GM19043 (cell line): ENCODE measurements around the gene DIPK1A.
"Not testable (repeated sequence)": the region's sequence is repeated elsewhere in the genome, so short reads cannot be mapped to it uniquely, and the experiment has no call there.

Experiments used
- ATAC-seq: cut with Tn5 transposase; IDR thresholded peaks from one replicate; pipeline ENCODE4 v1.9.1; 2021; ENCODE audit warnings: low read depth; ENCODE audit not compliant: unreplicated experiment

DIPK1A gene

DNA sequence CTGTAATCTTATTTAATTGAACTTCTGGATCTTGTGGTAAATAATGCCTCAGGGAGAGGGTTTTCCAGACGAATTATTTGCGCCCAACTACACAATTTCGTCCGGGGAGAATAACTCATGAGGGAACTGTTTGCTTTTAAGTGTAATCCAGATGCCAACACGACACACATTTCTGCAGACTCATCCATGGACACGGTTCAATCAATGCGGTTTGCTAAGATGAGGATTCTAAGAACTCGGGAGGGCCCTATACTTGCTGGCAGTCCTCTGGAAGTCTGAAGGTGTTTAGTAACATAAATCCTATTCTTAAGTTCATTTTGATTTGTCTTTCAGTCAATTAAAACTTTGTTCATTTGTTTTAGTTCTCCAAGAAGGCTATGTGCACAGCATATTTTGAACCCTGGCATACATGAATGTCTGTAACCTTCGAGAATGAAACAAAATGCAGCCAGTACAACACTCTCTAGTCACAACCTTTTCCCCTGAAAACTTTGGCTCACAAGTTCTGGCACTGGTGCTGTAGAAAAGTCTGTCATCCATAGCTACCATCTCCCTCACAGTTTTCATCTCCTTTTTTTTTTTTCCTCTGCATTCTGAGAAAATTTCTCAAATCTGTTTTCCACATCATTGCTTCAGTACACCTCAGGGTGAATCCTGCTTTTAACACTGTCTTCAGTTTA lies 38.8 kb downstream of the DIPK1A start:
- no peak for ATAC-seq

DNA sequence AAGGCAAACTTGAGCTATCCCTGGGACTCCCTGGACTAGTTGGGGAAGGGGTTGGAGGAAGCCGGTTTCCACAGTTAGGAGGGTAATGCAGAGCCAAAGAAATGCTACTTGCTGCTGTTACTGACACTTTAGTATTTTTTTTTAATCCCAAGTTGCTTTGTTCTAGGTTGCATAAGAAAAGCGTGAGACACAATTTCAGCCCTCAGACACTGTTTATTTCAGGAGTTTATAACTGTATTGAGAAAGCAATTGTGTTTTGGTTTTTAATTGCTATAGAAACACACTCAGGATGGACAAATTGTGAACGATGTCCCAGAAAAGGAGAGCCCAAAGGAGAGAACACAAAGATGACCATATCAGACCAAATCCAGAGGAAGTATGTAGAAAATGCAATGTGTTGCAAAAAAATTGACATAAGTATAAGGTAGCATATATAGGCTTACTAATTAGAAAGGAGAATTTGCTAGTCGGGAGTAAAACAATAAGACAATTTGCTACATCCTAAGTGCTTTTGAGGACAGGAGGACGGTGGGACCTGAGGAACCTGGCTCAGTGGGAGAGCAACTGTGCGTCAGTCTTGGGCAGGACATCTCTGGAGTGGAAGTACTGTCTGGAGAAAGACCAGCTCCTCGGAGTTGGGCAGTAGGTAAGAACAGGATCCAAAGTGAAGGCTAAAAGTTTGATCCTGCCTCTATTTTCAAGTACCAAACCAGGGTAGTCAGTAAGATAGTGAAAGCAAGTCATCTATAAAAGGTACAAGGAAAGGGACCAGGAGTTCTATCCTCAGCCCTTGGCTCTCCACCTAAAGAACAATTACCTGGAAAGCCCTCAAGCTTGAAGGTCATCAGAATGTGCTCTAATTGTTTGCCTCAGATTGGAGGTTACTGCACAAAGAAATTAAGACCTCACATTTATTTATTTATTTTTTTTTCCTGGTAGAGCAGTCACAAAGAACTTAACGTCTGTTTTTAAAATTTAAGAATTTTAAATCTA lies 39.9 kb downstream of the DIPK1A start:
- no peak for ATAC-seq

DNA sequence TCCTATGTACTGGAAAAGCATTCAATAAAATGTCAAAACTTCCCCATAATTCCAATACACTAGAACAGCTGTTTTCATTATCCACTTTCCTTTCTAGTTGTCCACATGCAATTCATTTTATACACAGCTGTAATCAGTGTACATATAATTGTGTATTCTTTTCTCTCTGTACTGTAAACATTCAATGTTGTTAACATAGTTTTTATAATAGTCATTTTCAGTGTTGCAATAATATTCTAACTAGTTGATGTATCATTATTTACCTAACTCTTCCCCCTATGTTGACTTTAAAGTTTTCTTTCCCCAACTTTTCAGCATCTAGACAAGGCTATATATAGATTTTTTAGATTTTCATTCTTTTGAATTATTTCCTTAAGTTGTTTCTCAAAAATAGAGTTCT lies 44.4 kb downstream of the DIPK1A start:
- ATAC-seq, result no peak

DNA sequence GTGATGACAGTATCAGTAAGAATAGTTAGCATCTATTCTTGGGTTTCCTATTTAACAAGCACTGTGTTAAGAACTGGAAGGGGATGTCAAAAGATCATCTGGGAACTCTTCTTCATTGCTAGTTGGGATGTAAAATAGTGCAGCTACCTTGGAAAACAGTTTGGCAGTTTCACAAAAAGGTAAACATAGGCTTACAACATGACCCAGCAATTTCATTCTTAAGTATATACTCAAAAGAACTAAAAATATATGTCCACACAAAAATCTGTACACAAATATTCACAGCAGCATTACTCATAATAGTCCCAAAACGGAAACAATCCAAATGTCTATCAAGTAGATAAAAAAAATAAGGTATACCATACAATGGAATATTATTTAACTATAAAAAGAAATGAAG lies 45.7 kb downstream of the DIPK1A start:
- ATAC-seq, result no peak

DNA sequence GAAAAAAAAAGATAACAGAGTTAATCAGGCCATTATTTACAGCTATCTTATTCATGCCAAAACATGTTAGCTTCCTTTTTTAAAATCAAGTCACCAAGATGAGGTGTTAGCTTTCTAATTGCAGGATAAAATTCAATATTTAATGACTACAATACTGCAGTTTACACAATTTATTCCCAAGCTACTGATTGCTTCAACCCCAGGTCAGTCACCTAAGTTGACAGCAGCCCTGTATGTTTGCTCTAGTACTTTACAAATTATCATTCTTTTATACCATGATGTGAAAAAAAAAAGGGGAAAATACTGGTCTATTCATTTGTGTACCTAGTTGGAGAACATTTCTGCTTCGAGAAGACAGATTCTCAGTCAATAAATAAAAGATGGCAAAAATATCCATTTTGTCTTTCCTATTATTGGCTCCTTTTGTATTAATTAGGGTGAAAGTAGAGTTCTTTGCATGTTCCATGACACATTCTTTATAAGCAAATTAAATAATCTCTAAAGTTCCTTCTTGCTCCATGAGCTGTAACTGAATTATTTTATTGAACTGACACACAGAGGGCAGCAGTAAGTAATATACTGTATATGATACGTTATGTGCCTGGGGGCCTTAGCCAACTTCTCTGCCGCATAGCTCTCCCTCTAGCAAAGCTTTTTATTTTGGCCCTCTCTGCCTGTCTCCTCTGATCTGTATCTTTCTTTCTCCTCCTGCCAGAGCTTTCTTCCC lies 48.0 kb downstream of the DIPK1A start:
- ATAC-seq, result no peak

DNA sequence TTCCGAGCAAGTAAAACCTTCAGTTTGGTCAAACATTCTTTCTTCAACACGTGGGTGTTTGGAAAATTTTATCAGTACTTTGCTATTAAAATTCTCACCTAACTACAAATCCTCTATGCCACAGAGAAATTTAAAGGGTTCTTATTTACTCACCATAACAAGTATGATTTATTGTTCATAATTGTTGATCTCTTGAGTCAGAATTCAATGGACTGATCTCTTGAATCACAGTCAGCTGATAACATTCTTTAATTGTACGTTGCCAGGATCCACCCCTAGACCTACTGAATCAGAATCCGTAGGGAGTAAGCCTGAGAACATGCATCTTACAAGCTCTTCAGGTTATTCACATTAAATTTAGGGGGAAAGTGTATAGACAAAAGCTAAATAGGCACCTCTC lies 51.2 kb downstream of the DIPK1A start:
- no peak for ATAC-seq

DNA sequence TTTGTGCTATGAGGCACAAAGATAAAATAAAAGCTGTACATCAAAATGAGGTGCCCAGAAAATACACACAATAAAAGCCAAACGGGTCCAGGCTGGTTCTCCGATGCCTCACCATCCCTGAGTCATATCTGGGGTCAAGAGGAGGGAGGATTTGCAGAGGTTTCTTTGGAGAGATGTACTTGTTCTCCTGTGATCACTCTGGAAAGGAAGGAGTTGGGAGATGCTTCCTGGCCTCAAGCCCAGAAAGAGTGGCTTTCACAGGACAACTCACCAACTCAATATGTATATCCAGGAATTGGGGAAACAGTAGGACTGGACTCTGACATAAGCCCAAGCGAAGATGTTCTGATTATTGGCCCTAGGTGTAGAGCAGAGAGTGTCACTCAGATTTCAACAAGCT lies 51.9 kb downstream of the DIPK1A start:
- ATAC-seq, result no peak

DNA sequence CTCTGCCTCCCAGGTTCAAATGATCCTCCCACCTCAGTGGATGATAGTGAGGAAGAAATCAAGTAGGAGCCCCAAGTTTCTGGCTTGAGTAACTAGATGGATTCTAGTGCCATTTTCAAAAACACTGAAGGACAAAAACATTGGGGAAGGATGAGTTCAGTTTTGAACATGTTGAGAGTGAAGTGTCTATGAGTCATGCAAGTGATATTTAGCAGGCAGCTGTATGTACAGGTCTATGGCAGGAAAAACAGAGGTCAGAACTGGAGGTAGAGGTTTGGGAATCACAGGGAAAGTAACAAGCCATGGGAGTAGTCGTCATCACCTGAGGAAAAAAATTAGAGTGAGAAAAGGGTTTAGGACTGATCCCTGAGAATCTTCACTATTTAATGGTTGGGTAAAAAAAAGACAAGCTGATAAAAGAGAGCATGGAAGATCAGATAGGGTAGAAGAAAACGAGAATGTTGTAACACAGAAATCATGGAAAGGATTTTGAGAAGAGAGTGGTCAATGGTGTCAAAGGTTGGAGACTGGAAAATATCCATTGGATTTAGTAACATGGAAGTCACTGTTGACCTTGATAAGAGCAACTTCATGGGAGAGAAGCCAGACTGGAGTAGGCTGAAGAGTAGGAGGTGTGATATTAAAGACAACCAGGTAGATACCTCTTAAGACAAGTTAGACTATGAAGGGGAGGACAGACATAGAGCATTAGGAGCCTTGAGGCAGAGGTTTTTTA lies 53.1 kb downstream of the DIPK1A start:
- ATAC-seq, result no peak

DNA sequence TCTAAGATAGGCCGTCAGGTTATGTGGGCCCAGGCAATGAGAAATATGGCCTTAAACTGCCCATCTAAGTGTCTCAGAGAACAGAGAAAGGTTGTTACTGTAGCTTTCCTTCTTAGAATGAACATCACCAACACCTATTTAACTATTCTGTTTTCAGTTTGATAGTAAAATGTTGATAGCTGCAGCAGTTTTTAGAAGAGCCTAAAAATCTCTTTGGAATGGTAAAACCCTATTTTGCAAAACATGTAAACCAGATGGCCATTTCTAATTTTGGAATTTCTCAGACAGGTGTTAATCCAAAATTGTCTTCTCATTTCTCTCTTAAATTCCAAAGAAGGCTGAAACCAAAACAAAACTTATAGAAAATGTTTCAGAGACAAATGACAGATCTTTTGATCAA lies 57.5 kb downstream of the DIPK1A start:
- ATAC-seq, result no peak

DNA sequence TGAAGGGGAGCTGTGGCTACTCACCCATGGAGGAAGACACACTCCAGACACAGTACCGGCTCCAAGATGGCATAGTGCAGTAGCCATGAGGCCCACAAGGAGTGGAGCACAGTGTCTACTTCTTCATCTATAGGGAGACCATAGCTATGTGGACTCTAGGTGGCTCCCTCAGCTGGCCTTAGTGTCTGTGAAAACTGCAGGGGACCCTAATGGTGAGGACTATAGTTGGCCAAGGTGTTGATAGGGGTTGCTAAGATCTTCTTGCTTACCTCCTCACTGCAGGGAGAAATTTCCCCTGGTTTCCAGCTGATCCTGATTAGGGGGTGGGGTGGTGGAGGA lies 58.9 kb downstream of the DIPK1A start:
- no peak for ATAC-seq

DNA sequence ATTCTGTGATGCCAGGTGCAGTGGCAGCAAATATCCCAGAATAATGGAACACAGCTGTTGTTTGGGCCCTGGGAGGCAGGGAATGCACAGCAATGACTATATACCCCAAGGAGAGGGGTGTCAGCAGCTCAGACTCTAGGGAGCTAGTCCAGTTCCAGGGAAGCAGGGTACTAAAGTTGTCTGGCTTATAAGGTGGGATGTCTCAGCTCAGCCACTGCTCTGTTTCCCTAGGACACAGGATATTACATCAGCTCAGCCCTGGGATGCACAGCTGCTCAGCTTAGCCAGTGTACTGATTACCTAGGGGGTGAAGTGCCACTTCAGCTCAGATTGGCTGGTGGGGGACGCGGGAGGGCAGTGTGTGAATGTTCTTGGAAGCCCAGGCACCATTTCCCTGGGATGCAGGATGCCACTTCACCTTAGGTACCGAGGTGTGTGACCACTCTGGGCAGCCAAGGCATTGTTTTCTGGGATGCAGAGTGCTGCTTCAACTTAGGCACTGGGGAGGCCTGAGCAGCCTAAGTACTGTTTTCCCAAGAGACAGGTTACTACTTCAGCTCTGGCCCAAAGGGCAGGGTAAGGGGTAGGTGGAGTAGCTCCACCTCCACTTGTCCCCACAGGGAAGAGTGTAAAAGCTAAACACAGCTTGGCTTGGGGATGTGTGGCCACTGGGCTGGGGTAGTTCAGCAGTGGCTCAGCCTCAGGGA lies 59.4 kb downstream of the DIPK1A start:
- no peak for ATAC-seq

DNA sequence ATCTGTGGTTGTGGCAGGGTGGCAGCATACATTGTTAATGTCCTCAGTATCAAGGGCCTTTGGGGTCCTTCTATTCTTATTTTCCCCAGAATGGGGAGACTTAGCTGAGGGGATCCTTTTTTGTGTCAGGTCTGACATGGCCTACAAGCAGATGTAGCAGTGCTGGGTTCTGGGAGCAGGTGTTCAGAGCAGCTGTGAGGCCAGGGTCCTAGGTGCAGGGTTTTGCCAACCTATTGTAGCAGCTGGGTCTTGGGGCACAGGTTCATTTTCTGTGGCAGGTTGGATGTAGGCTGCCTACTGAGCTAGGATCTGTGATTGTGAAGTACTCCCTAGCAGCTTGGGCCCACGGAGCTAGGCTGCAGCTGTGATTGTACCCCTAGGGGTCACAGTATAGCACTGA lies 60.1 kb downstream of the DIPK1A start:
- no peak for ATAC-seq

DNA sequence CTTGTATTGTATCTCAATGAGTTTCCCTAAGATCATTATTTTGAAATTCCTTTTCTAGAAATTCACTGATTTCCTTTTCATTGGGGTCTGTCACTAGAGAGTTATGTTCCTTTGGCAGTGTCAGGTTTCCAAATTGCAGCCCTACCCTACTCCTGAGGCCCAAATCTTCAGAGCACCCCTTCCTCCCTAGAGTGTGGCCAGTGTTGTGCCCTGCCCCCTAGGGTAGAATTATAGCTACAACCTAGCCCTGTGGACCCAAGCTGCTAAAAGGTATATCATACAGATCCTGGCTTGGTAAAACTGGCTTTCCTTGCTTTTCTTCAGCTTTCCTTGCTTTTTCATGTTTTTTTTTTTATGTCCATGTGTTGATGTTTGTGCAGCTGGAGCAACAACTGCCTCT lies 60.7 kb downstream of the DIPK1A start:
- no peak for ATAC-seq

DNA sequence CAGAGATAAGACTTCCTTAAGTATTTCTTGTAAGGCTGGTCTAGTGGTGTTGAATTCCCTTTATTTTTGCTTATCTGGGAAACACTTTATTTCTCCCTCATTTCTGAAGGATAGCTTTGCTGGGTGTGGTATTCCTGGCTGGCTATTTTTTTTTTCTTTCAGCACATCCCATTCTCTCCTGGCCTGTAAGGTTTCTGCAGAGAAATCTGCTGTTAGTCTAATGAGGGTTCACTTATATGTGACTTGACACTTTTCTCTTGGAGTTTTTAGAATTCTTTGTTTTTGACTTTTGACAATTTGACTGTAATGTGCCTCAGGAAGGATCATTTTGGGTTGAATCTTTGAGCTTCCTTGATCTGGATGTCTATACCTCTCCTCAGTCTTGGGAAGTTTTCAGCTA lies 61.5 kb downstream of the DIPK1A start:
- ATAC-seq, result no peak

DNA sequence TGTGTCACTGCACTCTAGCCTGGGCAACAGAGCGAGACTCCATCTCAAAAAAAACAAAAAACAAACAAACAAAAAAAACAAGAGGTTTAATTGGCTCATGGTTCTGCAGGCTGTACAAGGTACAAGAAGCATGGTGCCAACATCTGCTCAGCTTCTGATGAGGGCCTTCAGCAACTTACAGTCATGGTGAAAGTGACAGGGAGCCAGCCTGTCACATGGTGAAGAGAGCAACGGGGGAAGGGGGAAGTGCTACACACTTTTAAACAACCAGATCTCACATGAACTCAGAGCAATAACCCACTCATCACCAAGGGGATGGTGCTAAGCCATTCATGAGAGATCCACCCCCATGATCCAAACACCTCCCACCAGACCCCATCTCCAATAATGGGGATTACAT lies 63.2 kb downstream of the DIPK1A start:
- ATAC-seq, result not testable (repeated sequence)

DNA sequence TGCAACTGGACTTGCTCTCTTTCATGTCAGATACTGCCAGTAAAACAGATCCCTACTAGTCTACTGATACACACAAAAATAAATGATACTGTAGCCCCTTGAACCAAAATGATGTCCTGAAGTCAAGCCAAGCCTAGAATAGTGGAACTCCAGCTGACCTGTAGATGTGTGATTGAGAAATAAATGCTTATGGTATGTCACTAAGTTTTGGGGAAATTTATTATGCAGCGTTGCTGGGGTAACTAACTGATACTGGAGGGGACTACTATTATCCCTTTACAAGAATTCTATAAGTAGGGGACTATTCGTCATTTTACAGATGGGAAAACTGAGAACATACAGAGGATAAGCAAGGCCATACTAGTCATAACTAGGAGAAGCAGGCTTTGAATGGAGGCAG lies 73.8 kb downstream of the DIPK1A start:
- ATAC-seq, result no peak

DNA sequence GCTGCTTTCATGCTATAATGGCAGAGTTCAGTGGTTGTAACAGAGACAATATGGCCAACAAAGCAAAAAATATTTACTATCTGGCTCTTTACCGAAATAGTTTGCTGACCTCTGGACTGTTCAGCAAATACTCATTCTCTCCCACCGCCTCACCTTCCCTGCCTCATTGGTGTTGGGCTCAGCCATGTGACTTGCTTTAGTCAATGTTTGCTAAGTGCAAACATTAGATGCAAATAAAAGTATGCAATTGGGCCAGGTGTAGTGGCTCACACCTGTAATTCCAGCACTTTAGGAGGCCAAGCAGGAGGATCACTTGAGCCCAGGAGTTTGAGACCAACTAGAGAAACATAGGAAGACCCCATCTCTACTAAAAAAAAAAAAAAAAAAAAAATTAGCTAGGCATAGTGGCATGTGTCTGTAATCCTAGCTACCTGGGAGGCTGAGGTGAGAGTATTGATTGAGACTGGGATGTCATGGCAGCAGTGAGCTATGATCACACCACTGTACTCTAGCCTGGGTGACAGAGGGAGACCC lies 74.3 kb downstream of the DIPK1A start:
- no peak for ATAC-seq

DNA sequence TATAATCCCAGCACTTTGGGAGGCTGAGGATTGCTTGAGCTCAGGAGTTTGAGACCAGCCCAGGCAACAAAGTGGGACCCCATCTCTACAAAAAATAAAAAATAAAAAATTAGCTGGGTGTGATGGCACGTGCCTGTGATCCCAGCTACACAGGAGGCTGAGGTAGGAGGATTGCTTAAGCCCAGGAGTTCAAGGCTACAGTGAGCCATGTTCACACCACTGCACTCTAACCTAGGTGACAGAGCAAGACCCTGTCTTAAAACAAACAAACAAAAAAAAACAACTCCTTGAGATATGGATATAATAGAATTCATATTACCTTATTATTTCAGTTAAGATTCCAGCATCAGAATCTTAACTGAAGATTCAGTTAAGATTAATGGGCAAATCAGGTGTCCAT lies 77.1 kb downstream of the DIPK1A start:
- no peak for ATAC-seq

DNA sequence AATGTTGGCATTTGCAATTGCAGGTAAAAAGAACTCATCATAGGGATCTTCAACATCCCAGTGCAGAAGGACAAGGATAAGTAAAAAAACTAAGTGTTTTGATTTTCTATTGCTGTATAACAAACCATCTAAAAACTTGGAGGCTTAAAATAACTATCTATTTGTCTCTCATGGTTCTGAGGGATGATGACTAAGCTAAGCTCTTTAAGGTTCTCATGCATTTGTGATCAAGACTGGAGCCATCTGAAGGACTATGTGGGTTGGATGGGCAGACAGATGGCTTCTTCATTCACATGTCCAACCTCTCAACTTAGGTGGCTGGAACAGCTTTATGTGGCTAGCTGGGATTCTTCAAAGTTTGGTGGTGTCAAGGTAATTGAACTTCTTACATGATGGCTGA lies 78.0 kb downstream of the DIPK1A start:
- no peak for ATAC-seq

DNA sequence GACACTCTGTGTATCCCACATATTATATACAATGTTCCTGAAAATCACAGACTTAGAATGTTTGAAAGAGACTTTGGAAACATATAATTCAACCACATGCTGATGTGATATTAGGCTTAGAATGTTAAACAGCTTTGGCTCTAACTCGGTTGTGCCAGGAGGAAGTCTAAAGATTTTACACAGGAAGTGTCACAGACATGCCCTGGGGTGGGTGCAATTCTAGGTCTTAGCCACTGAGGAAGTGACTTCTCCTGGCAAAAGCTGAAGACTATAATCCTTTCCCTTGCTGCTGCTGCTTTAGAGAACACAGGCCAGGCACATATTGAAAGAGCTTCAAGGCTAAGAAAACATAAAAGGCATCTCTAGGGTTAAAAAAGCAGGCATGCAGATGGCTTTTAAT lies 78.4 kb downstream of the DIPK1A start:
- ATAC-seq, result peak; percentile 47
